GM15510 (cell line): ENCODE results near the gene IGSF21.

Source experiments
- POLR2A ChIP-seq: IDR thresholded peaks from 3 replicates; pipeline ENCODE4 v1.6.1; 2011; ENCODE audit warnings: borderline replicate concordance; ENCODE audit not compliant: insufficient read length; ENCODE audit errors: extremely low read depth

IGSF21 gene

DNA sequence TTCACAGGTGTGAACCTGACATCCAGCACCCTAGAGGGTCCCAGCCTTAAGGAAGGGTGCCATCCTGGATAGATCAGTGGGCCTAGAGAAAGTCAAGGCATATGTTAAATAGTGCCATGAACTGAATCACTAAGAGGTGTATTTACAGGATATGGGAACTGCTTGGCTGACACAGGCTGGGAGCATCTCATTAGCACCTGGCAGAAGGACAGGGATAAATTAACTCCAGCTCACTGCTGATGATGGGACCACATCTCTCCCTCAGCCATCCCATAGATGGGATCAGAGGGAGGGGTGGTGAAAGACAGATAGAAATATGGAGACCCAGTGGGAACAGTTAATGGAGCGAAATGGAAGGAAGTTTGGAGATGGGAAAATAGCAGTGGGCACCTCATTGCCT is 122.0 kb downstream of the IGSF21 start:
- TF ChIP-seq POLR2A: no peak

DNA sequence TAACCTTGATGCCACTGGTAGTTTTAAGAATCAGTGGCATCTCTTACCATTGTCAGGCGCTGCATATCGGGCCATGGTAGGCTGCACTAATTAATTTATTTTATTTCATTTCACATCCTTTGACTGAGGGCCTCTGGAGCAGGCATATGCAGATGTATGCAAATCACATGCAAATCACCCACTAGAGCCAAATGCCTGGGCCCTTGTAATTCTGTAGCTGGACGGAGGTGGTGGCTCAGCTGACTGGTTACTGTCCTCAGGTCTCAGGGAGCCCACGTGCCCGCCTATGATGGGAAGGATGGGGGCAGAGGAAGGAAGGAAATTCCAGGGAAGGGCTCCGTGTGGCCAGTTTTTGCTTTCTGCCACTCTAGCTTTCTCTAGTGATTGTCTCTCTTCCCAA is 122.7 kb downstream of the IGSF21 start:
- no peak for TF ChIP-seq POLR2A

DNA sequence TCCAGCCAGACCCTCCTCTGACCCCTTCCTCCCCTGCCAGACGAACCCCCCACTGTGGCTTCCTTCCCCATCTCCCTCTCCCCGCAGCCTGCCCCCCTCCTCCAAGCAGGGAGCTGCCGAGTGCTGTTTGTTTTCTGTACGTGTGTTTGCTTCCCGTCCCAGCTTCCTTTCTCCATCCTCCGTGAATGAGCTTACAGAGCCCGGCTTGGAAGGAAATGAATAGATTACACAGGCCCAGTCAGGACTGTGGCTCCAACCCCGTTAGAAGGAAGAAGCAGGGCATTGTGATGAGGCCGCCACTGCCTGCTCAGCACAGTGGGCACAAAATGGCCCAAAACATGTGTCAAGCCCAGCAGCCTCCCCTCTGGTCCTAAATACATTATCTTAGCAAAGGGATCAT is 123.2 kb downstream of the IGSF21 start:
- TF ChIP-seq POLR2A: no peak

DNA sequence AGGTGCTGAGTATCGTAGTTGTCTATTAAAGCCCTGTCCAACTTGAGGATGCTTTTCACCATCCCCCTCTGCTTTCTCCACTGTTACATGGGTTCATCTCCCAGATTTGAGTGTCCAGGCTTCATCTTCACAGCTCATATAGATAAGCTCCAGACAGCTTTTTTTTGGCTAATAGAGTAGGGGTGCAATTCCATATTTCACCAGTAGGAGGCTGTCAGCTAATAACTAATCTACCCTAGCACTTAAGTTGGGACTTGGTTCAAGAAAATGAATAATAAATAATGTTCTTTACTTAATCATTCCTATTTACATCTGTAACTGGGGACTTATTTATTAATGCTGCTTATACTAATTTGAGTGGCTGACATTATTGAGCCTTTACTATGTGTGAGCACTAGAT is 124.5 kb downstream of the IGSF21 start:
- TF ChIP-seq POLR2A: no peak

DNA sequence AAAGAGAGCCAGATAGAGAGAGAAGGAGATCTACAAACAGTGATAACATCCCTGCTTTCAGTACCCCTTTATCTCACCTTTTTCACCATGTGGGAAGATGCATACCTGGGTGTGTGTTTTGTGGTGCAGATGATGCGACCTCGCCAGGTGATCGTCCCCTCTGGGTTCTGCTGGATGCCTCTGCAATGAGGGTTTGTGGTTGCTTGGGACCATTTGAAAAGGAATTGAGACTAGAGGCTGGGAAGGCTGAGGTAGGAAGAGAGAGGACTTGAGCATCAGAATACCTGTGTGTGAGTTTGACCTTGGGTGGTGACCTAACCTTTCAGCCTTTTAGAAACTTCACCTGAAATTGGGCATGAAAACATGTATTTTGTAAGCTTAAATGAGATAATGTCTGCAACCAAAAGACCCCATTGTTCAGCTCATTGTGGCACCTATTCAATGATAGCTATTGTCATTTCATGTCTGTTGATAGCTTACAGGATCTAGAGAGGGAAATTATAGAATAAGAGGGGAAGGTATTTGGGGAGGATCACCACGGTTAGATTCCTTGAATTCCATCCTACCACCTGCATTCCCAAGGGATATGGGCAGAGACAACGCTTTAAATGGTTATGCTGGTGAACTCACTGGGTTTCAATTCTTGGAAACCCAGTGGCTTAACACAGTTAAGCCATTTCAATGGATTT is 125.7 kb downstream of the IGSF21 start:
- no peak for TF ChIP-seq POLR2A

DNA sequence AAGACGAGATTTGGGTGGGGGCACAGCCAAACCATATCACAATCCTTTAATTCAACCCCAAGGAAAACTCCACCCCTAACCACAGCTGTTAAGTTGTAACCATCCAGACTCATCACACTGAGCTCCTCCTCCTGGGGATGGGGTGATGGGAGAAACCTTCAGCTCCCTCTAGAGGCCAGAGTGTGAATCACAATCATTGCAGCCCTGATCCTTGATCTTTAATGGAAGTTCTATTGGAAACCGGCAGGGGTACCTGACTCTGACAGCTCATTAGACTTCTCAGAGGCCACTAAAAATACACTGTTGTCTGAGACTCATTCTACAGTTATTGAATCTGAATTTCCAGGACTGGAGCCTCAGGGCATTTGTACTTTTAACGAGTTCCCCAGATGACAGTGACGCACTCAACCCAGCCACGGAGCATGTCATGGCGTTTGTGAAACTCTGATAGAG is 127.2 kb downstream of the IGSF21 start:
- no peak for TF ChIP-seq POLR2A

DNA sequence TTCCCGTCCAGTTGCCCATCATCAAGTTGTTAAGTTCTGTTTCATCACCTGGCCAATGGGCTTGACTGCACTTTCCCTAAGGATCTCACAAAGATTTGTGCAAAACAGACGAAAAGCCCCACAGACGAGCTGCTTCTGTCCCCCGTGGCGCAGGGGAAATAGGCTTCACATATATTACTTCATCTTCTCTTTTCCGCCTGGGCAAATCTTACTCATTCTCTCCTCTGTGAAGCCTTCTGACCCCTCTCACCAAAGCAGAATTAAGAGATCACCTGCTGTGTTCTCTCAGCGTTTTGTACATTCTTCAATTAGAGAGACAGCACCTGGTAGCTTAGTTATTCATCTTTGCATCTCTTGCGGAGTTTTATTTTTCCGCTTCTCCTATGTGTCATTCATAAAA is 129.8 kb downstream of the IGSF21 start:
- TF ChIP-seq POLR2A: no peak

DNA sequence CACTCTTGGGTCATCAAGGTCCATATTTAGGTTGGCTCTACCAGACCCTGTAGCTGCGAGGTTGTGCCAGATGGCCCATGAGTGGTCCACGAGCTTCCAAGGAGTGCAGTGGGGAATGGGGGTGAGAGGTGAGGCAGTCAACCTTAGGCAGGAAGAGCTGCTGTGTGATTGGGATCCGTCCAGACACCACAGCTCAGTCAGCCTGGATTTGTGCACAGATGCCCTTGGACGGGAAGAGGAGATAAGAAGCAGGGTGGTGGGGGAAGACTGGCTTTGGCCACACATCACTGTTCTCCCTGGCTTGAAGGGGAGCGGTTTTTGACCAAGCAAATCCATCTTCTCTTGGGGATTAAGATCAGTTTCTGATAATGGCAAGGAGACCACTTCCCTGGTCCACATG is 130.6 kb downstream of the IGSF21 start:
- no peak for TF ChIP-seq POLR2A

DNA sequence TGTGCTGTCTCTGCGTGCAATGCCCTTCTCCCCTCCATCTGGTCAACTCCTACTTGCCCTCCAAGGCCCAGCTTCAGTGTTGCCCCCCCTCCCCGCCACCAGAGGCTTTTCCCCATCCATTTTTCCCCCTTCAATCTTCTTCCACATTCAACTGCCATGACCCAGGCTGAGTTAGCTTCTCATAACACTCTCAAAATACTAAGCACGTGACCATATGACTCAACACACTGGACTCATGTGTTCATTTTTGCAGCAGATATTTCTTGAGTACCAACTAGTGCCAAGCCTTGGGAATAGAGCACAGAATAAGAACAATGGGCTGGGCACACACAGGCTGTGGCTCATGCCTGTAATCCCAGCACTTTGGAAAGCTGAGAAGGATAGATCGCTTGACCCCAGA is 132.1 kb downstream of the IGSF21 start:
- TF ChIP-seq POLR2A: no peak

DNA sequence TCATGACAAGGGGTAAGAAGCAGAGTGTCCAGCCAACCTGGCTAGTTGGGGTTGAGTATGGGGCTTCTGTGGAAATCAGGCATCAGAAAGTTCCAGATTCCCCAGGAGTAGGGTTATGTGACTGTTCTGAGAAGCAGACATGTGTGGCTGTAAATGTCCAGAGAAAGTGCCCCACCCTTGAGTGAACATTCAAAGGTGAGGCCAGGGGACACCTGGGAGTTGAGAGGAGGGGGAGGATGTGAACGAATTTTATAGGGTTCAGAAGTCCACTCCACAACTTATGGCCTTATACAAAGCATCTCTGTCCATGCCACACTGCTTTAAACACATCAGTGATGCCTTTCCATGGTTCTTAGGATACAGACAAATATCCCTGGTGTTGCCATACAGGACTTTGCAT is 133.3 kb downstream of the IGSF21 start:
- TF ChIP-seq POLR2A: no peak

DNA sequence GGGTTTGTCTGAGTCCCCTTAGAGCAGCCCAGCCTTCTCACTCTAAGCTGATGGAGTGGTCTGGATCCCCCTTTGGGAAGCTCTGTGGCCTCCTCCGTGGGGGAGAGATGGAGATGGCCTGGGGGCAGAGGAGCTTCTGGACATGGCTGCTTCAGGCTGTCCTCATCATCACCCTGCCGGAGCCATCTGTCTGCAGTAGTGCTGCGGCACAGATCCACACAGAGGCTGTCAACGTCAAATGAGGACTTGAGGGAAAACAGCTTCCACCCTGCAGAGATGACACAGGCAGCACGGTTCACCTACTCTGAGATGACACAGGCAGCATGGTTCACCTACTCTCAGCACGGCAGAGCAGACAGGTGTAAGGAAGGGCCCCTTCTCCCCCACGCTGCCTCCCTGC is 134.3 kb downstream of the IGSF21 start:
- TF ChIP-seq POLR2A: no peak

DNA sequence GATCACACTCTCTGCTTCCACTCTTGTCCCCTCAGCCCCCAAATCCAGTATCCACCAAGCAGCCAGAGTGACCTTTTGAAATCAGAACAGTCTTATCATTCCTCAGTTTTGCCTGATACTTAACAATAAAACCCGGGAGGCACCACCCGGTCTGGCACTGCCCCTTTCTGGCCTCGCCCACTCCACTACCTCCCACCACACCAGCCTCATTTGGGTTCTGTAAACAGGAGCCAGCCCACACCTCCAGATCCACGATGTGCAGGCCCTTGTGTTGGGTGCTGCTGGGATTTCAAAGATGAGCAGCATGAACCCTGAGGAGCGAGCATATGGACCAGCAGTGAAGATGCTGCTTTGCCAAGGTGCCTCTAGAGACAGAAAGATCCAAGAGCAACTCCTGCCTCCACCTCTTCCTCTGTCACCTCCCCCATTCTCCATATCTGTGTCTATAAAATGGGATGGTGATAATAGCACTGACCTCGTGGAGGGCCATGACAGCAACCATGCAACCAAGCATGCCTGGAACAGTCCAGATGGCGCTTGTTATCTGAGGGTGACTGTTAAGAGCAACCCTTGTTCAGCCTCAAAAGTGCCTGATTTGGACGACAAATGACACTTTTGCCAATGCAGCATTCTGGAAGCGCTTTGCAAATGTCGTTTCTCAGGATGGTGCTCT is 136.0 kb downstream of the IGSF21 start:
- no peak for TF ChIP-seq POLR2A

DNA sequence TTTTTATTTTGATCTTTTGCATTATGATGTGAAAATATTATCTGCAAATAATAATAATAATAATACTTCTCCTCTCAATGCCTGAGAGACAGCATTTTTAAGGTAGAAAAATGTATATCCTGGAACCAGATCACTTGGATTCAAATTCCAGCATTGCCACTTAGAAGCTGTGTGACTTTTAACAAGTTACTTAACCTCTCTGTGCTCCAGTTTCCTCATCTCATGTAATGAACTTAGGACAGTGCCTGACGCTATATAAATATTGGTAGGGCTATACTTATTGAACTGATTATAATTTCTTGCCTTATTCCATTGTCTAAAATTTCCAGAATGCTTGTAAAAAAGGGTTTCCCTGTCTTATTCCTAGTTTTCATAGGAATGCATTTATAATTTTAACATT is 137.2 kb downstream of the IGSF21 start:
- TF ChIP-seq POLR2A: no peak

DNA sequence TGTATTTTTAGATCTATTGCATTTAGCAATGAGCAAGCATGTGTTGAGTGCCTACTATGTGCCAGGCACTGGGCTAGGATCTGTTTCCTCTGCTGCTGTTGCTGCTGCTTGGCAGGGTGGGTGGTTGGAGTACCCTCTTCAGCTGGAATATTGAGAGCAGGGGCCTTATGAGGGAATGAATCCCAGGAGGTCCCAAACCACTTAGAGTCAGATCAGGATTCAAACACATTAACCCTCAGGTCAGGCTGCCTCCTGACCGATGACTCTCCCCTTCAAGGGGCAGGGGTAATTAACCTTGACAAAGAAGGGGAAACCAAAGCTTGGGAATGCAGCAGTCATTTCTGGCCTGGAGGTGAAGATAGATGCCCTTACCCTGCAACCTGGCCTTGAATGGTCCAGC is 138.0 kb downstream of the IGSF21 start:
- no peak for TF ChIP-seq POLR2A

DNA sequence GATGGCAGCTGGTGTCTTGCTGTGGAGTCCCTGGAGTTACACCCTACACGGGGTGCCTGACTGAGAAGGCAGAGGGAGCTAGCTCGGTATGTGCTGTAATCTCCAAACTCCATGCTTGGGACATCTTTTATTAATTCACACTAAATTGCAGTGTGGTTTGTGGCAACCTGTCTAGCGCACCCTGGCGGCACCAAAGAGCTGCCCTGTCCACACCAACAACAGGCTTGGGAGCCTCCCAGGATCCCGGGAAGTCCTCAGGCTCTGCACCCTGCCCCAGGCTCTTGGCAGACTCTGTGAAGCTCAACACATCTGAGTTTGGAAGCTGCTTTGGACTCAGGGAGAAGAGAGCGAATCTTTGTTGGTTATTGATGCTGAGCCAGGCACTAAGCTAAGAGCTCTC is 138.9 kb downstream of the IGSF21 start:
- no peak for TF ChIP-seq POLR2A

DNA sequence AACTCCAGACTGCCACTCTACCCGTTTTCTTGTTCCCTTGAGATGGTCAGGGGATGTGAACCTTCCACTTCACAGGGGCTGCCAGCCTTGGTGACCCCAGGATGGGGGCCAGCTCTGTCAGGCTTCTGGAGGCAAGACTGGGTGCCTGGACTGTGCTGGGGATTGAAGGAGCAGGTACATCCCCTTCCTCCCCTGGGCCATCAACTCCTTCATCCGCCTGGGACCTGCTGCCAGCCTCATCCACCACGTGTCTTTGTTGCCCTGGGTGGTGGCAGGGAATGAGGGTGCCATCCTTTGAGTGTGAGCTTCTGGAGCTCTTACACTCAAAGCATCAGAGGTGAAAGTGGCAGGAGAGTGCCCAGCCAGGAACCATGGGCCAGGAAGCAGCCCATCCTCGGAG is 139.6 kb downstream of the IGSF21 start:
- TF ChIP-seq POLR2A: no peak
